Stimulated activated CD4-positive, alpha-beta T cell treated with anti-CD3 and anti-CD28 coated beads, Interleukin-12 subunit alpha, Interleukin-12 subunit beta, amount 100 ng/mL, for 4 hours (primary cell): Measurements from ENCODE around the gene MYLK.

Experiments
- DNase-seq: peaks from one replicate; pipeline ENCODE4 v3.0.0-alpha.2; 2020

The MYLK gene

DNA sequence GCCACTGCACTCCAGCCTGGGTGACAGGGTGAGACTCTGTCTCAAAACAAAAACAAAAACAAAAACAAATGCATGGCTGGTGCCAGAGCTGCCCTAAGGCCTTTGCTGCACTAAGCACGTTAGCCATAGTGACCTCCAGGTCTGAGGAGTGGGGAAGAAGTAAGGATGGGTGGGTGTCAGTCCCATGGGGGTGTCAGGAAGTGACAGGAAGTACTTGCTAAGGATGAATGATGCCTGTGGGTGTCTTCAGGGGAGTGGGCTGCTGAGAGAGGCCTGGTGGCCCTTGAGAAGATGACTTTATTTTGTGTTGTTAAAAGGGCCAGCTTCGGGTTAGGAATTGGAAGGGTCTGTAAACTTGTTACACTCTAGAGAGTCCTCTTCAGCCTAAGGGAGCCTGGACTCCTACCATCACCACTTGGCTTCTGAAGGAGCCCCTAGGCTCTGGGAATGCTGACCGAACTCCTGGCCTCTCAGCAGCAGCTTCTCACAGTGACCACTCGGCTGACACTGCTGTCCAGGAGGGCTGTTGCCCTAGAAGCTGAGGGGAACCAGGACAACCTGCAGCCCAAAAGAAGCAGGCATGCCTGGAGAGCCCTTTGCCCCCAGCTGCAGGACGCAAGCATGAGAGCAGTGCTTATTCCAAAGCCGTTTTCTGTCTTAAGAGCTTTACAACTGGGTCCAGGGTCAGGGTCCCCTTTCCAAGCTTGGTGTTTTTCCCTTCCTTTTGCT, 116.4 kb downstream of the MYLK start:
- DNase-seq, result no peak

DNA sequence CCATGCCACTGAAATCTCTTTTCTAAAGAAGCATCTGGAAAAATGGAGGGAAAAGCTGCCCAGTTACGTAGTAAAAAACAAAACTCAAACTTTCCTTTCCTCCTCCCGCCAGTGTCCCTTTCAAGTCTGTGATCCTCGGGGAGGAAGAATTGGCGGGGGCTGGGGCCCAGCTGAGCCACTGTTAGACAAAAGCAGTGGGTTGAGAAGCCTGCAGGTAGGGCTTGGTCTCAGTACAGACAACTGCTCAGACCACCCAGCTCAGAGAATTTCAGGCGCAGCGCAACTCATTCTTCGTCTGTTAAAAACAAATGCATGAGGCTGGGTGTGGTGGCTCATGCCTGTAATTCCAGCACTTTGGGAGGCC, 117.1 kb downstream of the MYLK start:
- DNase-seq, result no peak

DNA sequence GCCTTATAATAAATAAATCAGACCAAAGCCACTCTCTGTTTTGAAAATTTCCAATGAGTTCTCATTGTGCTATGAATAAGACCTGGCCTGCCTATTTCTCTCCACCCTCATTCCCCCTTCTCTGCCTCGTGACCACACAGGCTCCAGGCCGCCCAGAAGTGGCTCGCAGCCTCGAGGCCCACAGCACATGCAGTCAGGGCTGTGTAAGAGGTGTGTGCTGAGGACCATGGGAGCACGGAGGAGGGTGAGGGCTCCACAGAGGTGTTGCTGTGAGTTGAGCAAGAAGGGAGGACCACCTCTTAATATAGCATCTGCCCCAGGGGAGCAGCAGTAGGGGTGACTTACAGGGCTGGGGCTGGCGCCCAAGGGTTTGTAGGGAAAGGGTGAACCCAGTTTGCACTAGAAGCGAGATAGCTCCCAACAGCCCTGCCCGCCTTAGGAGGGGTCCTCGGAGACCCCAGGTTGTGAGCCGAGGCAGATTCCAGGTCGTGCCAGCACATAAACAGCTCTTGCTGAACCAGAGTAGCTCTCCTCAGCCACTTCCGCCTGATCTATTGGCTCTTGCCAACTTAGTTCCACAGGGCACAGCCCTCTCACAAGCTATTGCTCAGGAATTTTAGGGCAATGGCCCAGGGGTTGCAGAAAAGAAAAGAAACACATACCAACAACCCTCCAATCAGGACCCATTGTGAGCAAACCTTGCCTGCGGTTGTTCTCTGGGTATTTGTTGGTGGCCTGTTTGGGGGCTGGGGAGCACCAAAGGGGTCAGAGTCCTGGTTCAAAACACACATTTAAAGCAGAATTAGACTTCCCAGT, 117.7 kb downstream of the MYLK start:
- no peak for DNase-seq

DNA sequence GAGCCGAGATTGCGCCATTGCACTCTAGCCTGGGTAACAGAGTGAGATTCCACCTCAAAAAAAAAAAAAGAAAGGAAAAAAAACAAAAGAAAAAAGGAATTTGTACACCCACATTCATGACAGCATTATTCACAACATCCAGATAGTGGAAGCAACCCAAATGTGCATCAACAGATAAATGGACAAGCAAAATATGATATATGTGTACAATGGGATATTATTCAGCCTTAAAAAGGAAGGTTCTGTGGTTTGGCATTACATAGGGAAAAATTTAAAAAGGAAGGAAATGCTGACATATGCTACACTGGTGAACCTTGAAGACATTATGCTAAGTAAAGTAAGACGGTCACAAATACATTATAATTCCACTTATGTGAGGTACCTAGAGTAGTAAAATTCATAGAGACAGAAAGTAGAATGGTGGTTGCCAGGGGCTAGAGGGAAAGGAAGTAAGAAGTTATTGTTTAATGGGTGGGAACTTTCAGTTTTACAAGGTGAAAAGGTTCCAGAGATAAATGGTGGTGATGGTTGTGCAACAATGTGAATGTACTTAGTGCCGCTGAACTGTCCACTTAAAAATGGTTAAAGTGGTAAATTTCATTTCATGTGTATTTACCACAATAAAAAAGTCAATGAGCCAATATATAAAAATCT, 118.5 kb downstream of the MYLK start:
- no peak for DNase-seq

DNA sequence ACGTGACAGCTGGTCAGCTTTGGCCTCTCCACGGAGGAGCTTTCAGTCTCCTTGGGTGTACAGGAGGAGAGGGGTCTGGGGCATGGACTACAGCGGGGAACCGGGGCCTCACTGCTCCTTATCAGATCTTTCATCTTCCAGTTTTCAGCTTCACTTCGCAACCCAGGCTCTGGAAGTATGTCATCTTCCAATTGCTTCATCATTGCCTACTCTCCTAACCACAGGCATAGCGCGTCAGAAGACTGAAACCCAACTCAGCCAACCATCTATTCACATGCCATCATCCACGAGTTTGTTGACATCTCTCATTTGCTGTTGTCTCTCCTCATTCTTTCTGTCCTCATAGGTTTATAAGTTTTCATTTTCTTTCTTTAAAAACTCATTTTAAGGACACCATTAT, 119.5 kb downstream of the MYLK start:
- no peak for DNase-seq

DNA sequence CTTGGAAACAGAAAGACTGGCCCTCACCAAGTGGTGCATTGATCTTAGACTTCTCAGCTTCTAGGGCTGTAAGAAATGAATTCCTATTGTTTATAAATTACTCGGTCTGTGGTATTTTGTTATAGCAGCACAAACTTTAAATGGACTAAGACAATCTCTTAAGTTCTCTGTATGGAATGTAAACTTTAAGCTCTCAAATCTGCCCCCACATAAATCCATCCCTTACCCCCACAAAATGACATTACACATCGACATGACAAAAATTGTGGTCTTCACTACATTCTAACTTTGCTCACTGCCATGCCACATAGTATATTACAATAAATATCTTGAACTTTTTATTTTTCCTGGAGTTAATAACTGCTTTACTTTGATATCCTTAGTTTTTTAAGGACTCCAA, 121.3 kb downstream of the MYLK start:
- DNase-seq, result no peak

DNA sequence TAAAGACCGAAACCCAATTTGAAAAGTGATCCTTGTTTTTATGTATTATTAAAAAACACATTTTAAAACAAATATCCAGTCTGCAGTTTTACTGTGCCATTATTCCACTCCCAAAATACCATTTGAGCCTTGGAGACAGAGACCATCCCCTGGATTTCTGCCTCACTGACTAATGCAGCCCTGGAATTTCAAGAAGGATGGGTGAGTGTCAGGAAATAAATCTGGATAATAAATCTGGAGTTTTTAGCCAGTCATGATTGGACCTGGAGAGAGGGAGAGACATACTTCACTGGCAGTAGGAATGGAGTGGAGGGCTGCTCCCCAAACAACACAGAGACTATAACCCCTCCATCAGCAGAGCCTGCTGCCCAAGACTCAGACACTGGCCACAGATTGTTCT, 123.3 kb downstream of the MYLK start:
- DNase-seq, result no peak

DNA sequence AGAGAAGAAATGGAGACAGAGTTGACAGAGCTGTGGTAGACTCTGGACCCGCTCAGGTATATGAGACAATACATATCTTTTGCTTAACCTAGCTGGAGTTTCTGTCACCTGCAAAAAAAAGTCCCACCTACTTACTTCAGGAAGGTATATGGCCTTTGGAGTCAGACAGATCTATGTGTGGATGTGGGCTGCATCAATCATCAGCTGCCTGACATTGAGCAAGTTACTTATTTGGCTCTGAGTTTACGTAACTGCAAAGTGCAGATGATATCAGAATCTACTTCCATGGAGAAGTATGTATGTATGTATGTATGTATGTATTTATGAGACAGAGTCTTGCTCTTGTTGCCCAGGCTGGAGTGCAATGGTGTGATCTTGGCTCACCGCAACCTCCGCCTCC, 124.3 kb downstream of the MYLK start:
- DNase-seq, result no peak

DNA sequence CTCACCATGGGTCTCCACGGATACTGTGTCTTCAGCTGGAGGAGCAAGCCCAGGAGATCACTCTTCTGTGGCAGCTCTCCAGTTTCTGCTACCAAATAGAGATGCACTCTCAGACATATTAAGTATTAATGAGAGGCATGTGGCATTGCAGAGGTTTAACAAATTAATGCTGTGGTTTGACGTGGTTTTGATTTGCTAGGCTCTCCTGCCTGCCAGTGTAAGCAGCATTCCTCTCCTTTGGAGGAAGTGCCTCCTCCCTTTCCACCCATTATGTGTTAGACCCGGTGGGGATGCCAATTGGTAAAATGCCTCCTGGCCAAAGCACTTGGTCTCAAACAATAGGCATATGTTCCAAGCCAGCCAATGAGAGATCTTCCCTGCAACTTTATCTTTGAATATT, 124.8 kb downstream of the MYLK start:
- no peak for DNase-seq

DNA sequence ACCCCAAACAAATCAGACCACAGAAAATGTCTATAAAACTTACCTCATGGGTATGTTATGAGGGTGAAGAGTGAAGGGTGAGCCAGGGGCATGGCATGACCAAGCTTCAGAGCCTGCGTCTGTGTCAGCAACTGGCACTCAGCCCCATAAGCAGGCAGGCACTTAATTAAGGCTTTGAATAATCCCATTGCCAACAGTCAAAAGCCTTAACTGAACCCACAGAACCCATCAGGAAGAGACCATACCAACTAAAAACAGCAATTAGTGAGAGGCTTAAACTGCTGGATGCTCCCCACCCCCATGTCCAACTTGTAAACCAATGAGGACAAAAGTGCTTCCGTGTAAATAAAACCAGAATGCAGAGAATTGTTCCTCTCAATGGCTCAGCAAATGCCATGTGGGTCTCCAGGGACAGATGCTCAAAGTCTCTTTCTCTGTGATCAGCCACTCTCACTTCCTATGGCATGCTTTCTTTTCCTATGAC, 126.0 kb downstream of the MYLK start:
- no peak for DNase-seq

DNA sequence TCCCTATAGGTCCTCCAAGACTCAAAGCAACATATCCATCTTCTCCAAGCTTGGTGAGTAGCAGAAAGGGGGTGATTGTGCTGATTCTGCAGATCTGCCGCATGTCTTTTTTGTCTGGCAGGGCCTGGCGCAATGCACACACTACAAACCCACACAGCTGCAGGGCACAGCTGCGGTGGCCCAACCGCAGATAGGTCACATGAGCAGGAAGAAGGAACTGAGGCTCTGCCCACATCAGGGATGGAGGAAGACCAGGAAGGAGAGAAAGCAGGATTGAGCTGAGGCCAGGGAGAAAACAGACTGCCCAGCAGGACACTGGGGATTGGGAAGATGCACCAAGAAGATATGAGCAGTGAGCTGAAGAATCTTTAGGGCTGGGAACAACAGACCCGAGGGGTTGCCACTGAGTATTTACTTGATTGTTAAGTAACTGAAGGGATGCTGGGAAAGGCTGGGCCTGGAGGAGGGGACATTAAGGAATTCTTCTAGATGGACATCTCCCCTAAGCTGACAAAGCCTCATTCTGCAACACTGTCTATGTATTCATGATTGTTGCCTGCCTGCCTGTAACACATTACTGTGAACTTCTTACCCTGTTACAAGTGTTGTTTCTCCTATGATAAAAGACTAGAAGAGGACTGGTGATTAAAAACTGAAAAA, 126.7 kb downstream of the MYLK start:
- DNase-seq, result no peak

DNA sequence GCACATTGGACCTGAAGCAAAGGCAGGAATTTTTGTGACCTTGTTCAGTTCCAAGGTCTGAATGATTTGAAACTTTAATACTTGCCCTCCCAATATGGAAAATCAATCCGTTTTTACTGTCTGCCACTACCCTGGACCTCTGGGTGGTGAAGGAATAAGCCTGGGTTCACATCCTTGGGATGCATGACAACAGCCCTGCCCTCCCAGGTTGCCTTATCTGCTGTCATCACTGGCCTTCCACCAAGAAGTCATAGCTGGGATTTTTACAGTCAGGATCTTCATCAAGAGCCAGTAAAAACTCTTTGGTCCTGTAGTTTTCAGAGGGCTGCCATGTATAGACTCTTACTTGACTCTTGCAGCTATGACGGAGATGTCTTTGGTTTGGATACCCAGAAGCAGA, 128.6 kb downstream of the MYLK start:
- no peak for DNase-seq

DNA sequence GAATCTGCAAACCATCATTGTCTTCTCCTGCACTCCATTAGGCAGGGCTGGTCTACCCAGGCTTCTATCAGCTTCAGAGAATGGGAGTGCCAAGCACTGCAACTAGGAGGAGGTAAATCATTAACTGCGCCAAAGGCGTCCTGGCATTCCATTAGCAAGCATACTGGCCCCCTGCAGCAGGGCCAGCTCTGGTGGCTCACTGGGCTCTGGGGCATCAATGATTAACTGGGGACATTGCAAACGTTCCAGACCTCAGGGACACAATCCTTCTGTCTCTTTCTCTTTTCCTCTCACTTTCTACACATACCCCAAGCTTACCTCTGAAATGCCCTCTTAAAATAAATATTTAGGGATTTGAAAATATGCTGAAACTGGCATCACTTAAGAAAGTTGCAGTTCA, 129.0 kb downstream of the MYLK start:
- no peak for DNase-seq

DNA sequence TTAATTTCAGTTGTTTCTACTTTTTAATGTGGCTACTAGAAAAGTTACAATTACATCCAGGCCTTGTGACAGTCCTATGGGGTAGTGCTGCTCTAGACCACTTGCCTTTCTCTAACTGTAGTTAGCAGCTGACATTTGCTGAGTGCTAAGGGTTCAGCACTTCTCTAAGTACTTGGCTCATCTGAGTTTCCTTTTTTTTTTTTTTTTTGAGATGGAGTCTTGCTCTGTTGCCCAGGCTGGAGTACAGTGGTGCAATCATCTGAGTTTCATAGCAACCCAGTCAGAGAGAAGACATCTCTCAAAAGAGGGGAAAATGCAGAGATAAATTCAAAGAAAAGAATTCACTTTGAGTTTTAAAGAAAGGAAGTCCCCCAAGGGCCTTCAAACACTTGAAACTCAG, 130.8 kb downstream of the MYLK start:
- DNase-seq, result no peak

DNA sequence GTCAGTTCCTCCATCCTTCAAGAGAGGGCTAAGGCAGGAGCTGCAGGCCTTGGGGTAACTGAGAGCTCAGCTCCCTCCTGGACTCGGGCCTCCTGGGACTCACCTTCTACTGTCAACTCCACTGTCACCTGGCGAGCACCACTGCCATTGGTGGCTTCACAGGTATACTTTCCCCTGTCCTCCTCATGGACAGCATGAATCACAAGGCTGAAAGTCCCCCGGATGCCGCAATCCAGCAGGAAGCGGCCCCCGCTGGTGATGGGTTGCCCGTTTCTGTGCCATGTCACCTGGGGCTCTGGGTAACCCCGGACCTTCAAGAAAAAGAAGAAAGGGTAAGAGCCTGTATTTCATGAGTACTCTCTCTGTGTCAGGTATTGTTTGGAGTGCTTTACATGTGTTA, 131.9 kb downstream of the MYLK start:
- no peak for DNase-seq

DNA sequence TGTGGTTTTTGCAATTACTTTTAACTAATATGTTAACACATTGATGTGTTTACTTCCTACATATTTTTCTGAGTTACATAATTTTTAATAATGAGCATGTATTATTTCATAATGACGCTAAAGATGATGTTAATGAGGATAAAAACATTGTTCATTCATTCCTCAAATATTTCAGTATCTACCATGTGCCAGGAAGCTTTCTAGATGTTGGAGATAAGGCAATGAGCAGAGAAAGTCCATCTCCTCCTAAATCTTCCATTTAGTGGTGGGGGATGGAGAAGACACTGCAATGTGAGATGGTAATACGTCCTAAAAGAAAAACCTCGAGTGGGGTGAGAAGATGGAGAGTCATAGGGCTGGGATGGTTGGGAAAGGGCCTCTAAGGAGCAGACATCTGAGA, 132.7 kb downstream of the MYLK start:
- DNase-seq, result no peak

DNA sequence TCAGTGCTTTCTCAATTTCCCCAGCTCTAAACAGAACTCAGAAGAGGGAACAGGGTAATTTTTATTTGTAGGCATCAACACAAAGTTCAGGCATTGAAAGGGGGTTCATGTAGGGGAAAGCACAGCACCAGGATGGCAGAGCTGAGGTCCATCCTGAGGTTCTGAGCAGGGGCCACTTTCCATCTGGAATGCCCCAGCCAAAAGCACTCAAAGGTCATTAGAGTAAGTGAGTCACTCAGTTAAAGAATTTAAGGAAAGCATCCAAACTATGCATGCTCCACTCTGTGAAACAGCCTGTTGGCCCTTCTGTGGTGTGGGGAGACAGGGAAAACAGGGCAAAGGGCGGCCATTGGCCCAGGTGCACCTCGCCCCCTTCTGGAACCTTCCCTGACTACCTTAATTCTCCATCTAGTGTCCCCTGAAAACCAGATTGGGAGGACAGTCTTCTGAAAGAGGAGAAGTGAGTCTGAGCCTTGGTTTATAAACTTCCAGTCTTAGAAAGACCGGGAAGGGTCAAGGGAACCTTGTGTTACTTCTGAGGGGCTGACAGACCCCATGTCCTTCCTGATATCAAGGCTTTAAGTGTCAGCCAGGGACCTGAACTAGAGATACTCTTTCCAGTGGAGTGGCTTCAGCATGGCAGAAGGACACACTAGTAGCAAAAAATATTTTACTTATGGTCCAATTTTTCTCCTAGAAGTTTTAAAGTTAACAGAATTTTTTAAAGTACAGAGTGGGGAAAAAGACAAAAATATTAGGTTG, 133.3 kb downstream of the MYLK start:
- no peak for DNase-seq

DNA sequence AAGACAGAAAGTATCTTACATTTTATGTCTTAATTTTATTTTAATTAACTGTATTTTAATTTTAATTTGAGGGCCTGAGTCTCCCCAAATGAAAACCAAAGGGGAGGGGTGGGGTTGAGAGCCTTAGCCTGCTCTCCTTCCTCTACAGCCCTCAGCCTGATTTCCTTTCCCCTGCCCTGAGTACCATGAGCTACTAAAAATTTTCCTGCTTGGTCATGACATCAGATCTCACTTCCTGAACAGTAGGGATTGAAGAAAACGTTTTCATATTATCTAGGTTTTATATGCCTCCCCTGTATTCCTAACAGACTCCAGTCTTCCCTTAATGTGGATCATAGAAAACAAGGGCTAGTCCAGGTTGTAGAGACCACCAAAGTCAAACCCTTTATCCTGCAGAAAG, 133.9 kb downstream of the MYLK start:
- DNase-seq, result no peak

DNA sequence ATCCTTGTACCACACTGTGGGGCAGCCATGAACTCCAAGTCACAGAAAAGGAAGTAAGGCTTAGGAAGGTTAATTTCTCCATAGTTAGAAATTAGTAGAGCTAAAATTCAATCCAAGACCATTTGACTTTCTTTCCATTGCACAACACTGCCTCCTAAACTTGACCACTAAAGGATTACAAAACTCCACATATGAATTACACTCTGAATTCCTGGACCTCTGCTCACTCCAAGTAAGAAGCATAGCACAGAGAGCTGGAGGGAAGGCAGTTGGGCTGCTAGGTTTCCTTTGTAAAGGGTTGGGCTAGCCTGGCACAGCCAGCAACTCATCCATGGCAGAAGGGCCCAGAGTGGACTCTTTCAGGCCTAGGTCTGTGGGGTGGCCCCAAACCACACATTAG, 134.4 kb downstream of the MYLK start:
- no peak for DNase-seq

DNA sequence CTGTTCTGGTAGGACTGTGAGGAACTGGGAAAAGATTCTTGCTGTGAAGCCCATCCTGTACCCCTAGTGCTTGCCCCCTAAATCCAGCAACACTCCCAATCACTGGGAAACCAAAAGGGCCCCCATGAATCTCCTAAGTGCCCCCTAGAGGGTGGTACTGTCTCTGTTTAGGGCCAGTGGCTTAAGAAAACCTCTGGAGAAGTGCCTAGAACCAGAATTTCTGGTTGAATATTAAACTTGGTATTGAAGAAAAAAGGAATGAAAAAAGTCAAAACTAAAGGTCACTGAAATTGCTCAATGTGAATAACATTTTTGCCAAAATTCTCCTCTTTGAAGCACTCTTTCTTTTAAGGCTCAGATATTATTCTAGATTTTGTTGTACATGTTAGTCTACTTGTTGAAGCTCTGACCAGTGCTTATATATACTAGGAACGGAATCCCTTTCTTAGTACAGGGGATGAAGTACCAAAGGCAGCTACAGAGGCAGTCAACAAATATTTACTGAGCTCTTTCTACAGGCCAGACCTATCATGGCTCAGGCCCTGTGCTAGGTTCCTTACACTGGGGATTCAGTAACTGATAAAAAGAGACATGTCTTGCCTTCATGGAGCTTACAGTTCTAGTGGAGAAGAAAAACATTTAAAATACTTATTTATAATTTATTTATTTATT, 138.8 kb downstream of the MYLK start:
- DNase-seq, result no peak

DNA sequence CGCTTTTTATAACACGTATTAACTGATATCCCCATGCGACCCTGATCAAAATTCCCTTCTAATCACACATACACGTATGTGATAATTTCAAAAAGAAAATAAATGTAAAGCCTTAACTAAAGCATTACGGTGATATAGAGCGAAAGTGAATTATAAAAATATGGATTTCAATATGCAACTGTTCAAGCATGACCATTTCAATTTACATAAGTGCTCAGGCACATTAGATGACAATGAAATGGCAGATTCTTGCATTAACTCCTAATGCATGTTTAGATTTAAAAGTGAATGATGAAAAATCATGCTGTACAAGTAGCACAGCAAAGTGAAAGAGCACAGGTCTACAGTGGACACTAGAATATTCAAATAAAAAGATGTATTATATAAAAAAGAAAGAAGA, 140.1 kb downstream of the MYLK start:
- DNase-seq, result no peak

DNA sequence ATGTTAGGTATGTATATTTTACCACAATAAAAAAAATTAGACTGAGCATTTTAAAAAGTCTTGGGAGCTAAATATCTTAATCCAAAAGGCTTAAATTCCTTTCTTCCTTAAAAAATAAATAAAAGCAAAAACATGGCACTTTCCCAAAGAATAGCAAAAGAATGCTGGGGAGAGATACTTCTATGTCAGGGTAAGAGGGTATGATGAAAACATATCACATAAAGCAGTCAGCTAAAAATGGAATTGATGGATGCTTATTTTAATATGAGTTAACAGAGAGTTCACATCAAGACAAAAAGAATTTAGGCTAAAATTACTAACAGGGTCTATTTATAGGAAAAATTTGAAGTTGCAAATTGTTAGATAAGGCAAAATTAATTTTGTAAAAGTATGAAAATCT, 141.0 kb downstream of the MYLK start:
- no peak for DNase-seq
